Activated naive CD8-positive, alpha-beta T cell treated with anti-CD3 and anti-CD28 coated beads, Interleukin-2, amount 10 ng/mL, durations not matched to agents 7 days and 5 days (primary cell): Measurements from ENCODE around the gene ZC3H12A. TPM values are rescaled to one million over a fixed set of nuclear protein-coding genes. Genes with fewer than 3 reads are reported as not detected.

Experiments used
- ATAC-seq: fragments of 150-1000 bp; cut with Tn5 transposase; one replicate; pipeline ENCODE4 v1.10.0; 2021; ENCODE audit warnings: low read depth, moderate library complexity
- POLR2A ChIA-PET: fragments of 350-600 bp; sonication (Branson Sonifier 250); formaldehyde crosslinking; loops from one replicate; lab custom pipeline; 2021; ENCODE audit warnings: antibody characterized with exemption; lab: Charles Lee
- DNase-seq: peaks from one replicate; pipeline ENCODE4 v3.0.0; 2021
- H3K27ac Mint-ChIP-seq: one replicate; pipeline ENCODE4 v1.8.0; 2022; ENCODE audit warnings: mild to moderate bottlenecking, mixed read lengths
- H3K27me3 Mint-ChIP-seq: one replicate; pipeline ENCODE4 v1.8.0; 2022; ENCODE audit warnings: mild to moderate bottlenecking, moderate library complexity, mixed read lengths
- H3K36me3 Mint-ChIP-seq: one replicate; pipeline ENCODE4 v1.8.0; 2021; ENCODE audit warnings: mild to moderate bottlenecking, mixed read lengths
- H3K4me1 Mint-ChIP-seq: one replicate; pipeline ENCODE4 v1.8.0; 2021; ENCODE audit warnings: mixed read lengths
- H3K4me3 Mint-ChIP-seq: one replicate; pipeline ENCODE4 v1.8.0; 2022; ENCODE audit warnings: mild to moderate bottlenecking, moderate library complexity, mixed read lengths
- H3K9me3 Mint-ChIP-seq: one replicate; pipeline ENCODE4 v1.8.0; 2021; ENCODE audit warnings: mixed read lengths
- total RNA-seq, 2 experiments: library from RNA; stranded (reverse); gene quantifications; one replicate each; pipeline ENCODE4 v1.2.3, GENCODE V29; 2021

Gene ZC3H12A
- total RNA-seq, 2 experiments from 2014 or later: 31.0 to 34.6 TPM

GRCh38 chr1:37465593-37466517, 8.5 kb upstream of the ZC3H12A start:
- peaks cover 6% of the 10 kb centered on the region for H3K4me1 Mint-ChIP-seq
- ATAC-seq (no peak), DNase-seq (no peak)
- no peaks in the 10 kb centered on the region for H3K36me3 Mint-ChIP-seq
- no peak overlapping the region for H3K4me3 Mint-ChIP-seq
- no peaks in the 10 kb centered on the region for H3K27me3 Mint-ChIP-seq
- POLR2A ChIA-PET: interaction anchor here (0.6 to 1.6 kb wide), 3 partner anchors 8 to 12 kb away, joined by 3 to 6 read pairs (median 4); partner anchors contain the start of gene ZC3H12A
- no peak overlapping the region for H3K27ac Mint-ChIP-seq
- H3K9me3 Mint-ChIP-seq: no peaks in the 10 kb centered on the region

GRCh38 chr1:37468037-37468436, 6.3 kb upstream of the ZC3H12A start:
- POLR2A ChIA-PET: interaction anchor here (2.9 kb wide), 1 partner anchor 19 kb away, joined by 13 read pairs; no protein-coding TSS in a partner anchor
- Mint-ChIP-seq H3K4me3 (no peak overlapping the region), H3K36me3 (no peaks in the 10 kb centered on the region), H3K9me3 (no peaks in the 10 kb centered on the region), H3K27ac (no peak overlapping the region), H3K27me3 (no peaks in the 10 kb centered on the region), H3K4me1 (peaks cover 23% of the 10 kb centered on the region)
- ATAC-seq: no peak
- no peak for DNase-seq

- H3K36me3 Mint-ChIP-seq: no peaks in the 10 kb centered on the region
- ATAC-seq (no peak), DNase-seq (no peak)
- H3K9me3 Mint-ChIP-seq: no peaks in the 10 kb centered on the region
- no peak overlapping the region for H3K27ac Mint-ChIP-seq
- peaks cover 31% of the 10 kb centered on the region for H3K4me1 Mint-ChIP-seq
- H3K27me3 Mint-ChIP-seq: no peaks in the 10 kb centered on the region
- POLR2A ChIA-PET: interaction anchor here (2.9 kb wide), 1 partner anchor 17 kb away, joined by 13 read pairs; no protein-coding TSS in a partner anchor
- H3K4me3 Mint-ChIP-seq: peak overlapping the region; percentile 3
These were observed 5.0 kb upstream of the ZC3H12A start for GRCh38 chr1:37469386-37469785.

GRCh38 chr1:37471345-37472231, 2.8 kb upstream of the ZC3H12A start:
- ATAC-seq (no peak), DNase-seq (no peak)
- POLR2A ChIA-PET: interaction anchor here (1.0 to 7.1 kb wide), 4 partner anchors 14 to 221 kb away, joined by 3 to 71 read pairs (median 6); partner anchors contain the start of genes CDCA8 and MEAF6
- Mint-ChIP-seq H3K27ac (peak overlapping the region; percentile 85), H3K4me1 (peaks cover 32% of the 10 kb centered on the region), H3K36me3 (peaks cover 12% of the 10 kb centered on the region), H3K27me3 (no peaks in the 10 kb centered on the region), H3K4me3 (peak overlapping the region; percentile 99), H3K9me3 (no peaks in the 10 kb centered on the region)

GRCh38 chr1:37472281-37472680, 2.1 kb upstream of the ZC3H12A start:
- Mint-ChIP-seq H3K4me1 (peaks cover 36% of the 10 kb centered on the region), H3K27ac (peak overlapping the region; percentile 85), H3K9me3 (no peaks in the 10 kb centered on the region), H3K4me3 (peak overlapping the region; percentile 99), H3K27me3 (no peaks in the 10 kb centered on the region), H3K36me3 (peaks cover 15% of the 10 kb centered on the region)
- no peak for ATAC-seq
- POLR2A ChIA-PET: interaction anchor here (1.1 to 7.1 kb wide), 4 partner anchors 13 to 220 kb away, joined by 3 to 71 read pairs (median 6); partner anchors contain the start of genes CDCA8 and MEAF6
- DNase-seq: no peak

GRCh38 chr1:37472994-37473393, 1.4 kb upstream of the ZC3H12A start:
- no peak for DNase-seq
- peaks cover 40% of the 10 kb centered on the region for H3K4me1 Mint-ChIP-seq
- peak overlapping the region; percentile 85 for H3K27ac Mint-ChIP-seq
- no peaks in the 10 kb centered on the region for H3K9me3 Mint-ChIP-seq
- POLR2A ChIA-PET: interaction anchor here (1.1 to 7.1 kb wide), 3 partner anchors 13 to 219 kb away, joined by 3 to 71 read pairs (median 4); partner anchors contain the start of gene CDCA8
- peaks cover 21% of the 10 kb centered on the region for H3K36me3 Mint-ChIP-seq
- no peak for ATAC-seq
- peak overlapping the region; percentile 99 for H3K4me3 Mint-ChIP-seq
- no peaks in the 10 kb centered on the region for H3K27me3 Mint-ChIP-seq

- POLR2A ChIA-PET: interaction anchor here (0.7 to 7.1 kb wide), 8 partner anchors 8 to 1517 kb away, joined by 3 to 71 read pairs (median 4); partner anchors contain the start of genes AKIRIN1 and MEAF6
- ATAC-seq (peak; percentile 5), DNase-seq (no peak)
- H3K36me3 Mint-ChIP-seq: peaks cover 25% of the 10 kb centered on the region
- peaks cover 44% of the 10 kb centered on the region for H3K4me1 Mint-ChIP-seq
- peak overlapping the region; percentile 85 for H3K27ac Mint-ChIP-seq
- peak overlapping the region; percentile 99 for H3K4me3 Mint-ChIP-seq
- H3K9me3 Mint-ChIP-seq: no peaks in the 10 kb centered on the region
- H3K27me3 Mint-ChIP-seq: no peaks in the 10 kb centered on the region
These were observed 842 bp upstream of the ZC3H12A start for GRCh38 chr1:37473431-37474045.

- Mint-ChIP-seq H3K4me3 (peak overlapping the region; percentile 99), H3K36me3 (peaks cover 33% of the 10 kb centered on the region), H3K4me1 (peaks cover 47% of the 10 kb centered on the region), H3K9me3 (no peaks in the 10 kb centered on the region), H3K27me3 (no peaks in the 10 kb centered on the region), H3K27ac (peak overlapping the region; percentile 98)
- no peak for DNase-seq
- POLR2A ChIA-PET: interaction anchor here (0.5 to 7.1 kb wide), 14 partner anchors 9 to 1587 kb away, joined by 3 to 71 read pairs (median 6); partner anchors contain the start of genes C1orf122, CDCA8, MEAF6 and YRDC
- ATAC-seq: no peak
These were observed 458 bp downstream of the ZC3H12A start for GRCh38 chr1:37474697-37475379.

GRCh38 chr1:37475380-37476086, 1.2 kb downstream of the ZC3H12A start:
- no peaks in the 10 kb centered on the region for H3K9me3 Mint-ChIP-seq
- peaks cover 33% of the 10 kb centered on the region for H3K36me3 Mint-ChIP-seq

GRCh38 chr1:37476087-37476452, 1.7 kb downstream of the ZC3H12A start:
- ATAC-seq: no peak
- POLR2A ChIA-PET: interaction anchor here (0.5 to 7.1 kb wide), 9 partner anchors 10 to 375 kb away, joined by 3 to 71 read pairs (median 7); partner anchors contain the start of genes C1orf122, CDCA8, MEAF6 and YRDC
- Mint-ChIP-seq H3K9me3 (no peaks in the 10 kb centered on the region), H3K27me3 (no peaks in the 10 kb centered on the region), H3K27ac (peak overlapping the region; percentile 98), H3K4me3 (peak overlapping the region; percentile 99), H3K4me1 (peaks cover 47% of the 10 kb centered on the region), H3K36me3 (peaks cover 33% of the 10 kb centered on the region)
- DNase-seq: no peak

More at GRCh38 chr1:37475380-37476086, 1.2 kb downstream of the ZC3H12A start:
- POLR2A ChIA-PET: interaction anchor here (0.5 to 7.1 kb wide), 12 partner anchors 10 to 1586 kb away, joined by 3 to 71 read pairs (median 6); partner anchors contain the start of genes C1orf122, CDCA8, MEAF6 and YRDC
- H3K4me3 Mint-ChIP-seq: peak overlapping the region; percentile 99
- DNase-seq: no peak
- no peak for ATAC-seq
- H3K27me3 Mint-ChIP-seq: no peaks in the 10 kb centered on the region
- H3K27ac Mint-ChIP-seq: peak overlapping the region; percentile 98
- peaks cover 47% of the 10 kb centered on the region for H3K4me1 Mint-ChIP-seq
